IMR-90 (cell line): Measurements from ENCODE around the gene EXOSC9. TPM values are rescaled to one million over a fixed set of nuclear protein-coding genes. Genes with fewer than 3 reads are reported as not detected.
A peak's percentile ranks its signal among the peaks of the same experiment; 100 is the strongest.

ENCODE experiments used
- ATAC-seq: fragments of 200-7000 bp; cut with Tn5 transposase; 2 replicates; pipeline ENCODE4 v1.9.1; 2020; ENCODE audit warnings: low read depth, mild to moderate bottlenecking, moderate library complexity
- BruUV-seq: library from RNA; stranded (reverse); fragments of 400-500 nt; replicated peaks from 2 replicates; lab custom pipeline; 2021; lab: Mats Ljungman, UMichigan
- CTCF ChIA-PET: fragments of 300-600 bp; formaldehyde crosslinking; extraction: SDS; loops from one replicate; lab custom pipeline; 2021; ENCODE audit warnings: antibody characterized with exemption; lab: Yijun Ruan, JAX
- POLR2A ChIA-PET: fragments of 300-600 bp; sonication (Branson Sonifier 250); formaldehyde crosslinking; loops from one replicate; lab custom pipeline; 2022; ENCODE audit warnings: antibody characterized with exemption; ENCODE audit not compliant: unreplicated experiment; lab: Charles Lee
- DNase-seq: peaks from one replicate; pipeline ENCODE4 v3.0.0; 2013
- H2AFZ ChIP-seq: replicated peaks from 2 replicates; pipeline ENCODE3; 2013; ENCODE audit warnings: low read length, mild to moderate bottlenecking; ENCODE audit not compliant: poor library complexity
- H2AK5ac ChIP-seq: 2 replicates; pipeline ENCODE4 v1.6.1; 2013; ENCODE audit warnings: low read depth, low read length, inconsistent platforms
- H2AK9ac ChIP-seq: replicated peaks from 2 replicates; pipeline ENCODE3; 2013; ENCODE audit warnings: mild to moderate bottlenecking, low read depth, low read length, moderate library complexity; ENCODE audit not compliant: poor library complexity
- H2BK120ac ChIP-seq: 2 replicates; pipeline ENCODE4 v1.6.1; 2013; ENCODE audit warnings: low read depth, low read length, inconsistent platforms
- H2BK15ac ChIP-seq: 3 replicates; pipeline ENCODE4 v1.6.1; 2013; ENCODE audit warnings: low read depth, low read length, inconsistent platforms
- H2BK20ac ChIP-seq: 2 replicates; pipeline ENCODE4 v1.6.1; 2013; ENCODE audit warnings: low read depth, mild to moderate bottlenecking, inconsistent platforms, low read length, moderate library complexity
- H2BK5ac ChIP-seq: 2 replicates; pipeline ENCODE4 v1.6.1; 2013; ENCODE audit warnings: mild to moderate bottlenecking, low read depth, low read length, inconsistent platforms; ENCODE audit not compliant: poor library complexity, severe bottlenecking
- H3K14ac ChIP-seq: replicated peaks from 2 replicates; pipeline ENCODE4 v1.6.1; 2013; ENCODE audit warnings: low read depth, low read length, inconsistent platforms
- H3K18ac ChIP-seq: 2 replicates; pipeline ENCODE4 v1.6.1; 2013; ENCODE audit warnings: low read depth, low read length, control low read depth
- H3K23ac ChIP-seq: 2 replicates; pipeline ENCODE4 v1.6.1; 2013; ENCODE audit warnings: low read depth, low read length, inconsistent platforms
- H3K27ac ChIP-seq: 2 replicates; pipeline ENCODE4 v1.5.1; 2013; ENCODE audit warnings: mild to moderate bottlenecking, control low read depth, low read length; ENCODE audit not compliant: insufficient read depth
- H3K27me3 ChIP-seq: 2 replicates; pipeline ENCODE4 v1.6.1; 2013; ENCODE audit warnings: low read length; ENCODE audit not compliant: control insufficient read depth, insufficient read depth
- H3K36me3 ChIP-seq: 2 replicates; pipeline ENCODE4 v1.6.1; 2013; ENCODE audit warnings: low read length, mixed read lengths; ENCODE audit not compliant: control insufficient read depth, insufficient read depth
- H3K4ac ChIP-seq: 2 replicates; pipeline ENCODE4 v1.6.1; 2013; ENCODE audit warnings: low read depth, low read length, inconsistent platforms
- H3K4me1 ChIP-seq: 2 replicates; pipeline ENCODE4 v1.6.1; 2013; ENCODE audit warnings: low read length, mixed read lengths; ENCODE audit not compliant: control insufficient read depth, insufficient read depth
- H3K4me2 ChIP-seq: 2 replicates; pipeline ENCODE4 v1.6.1; 2013; ENCODE audit warnings: low read depth, mild to moderate bottlenecking, control low read depth, low read length, moderate library complexity
- H3K4me3 ChIP-seq: 2 replicates; pipeline ENCODE4 v1.5.1; 2013; ENCODE audit warnings: low read depth, mild to moderate bottlenecking, control low read depth, low read length, moderate library complexity; ENCODE audit not compliant: insufficient read depth
- H3K56ac ChIP-seq: 2 replicates; pipeline ENCODE4 v1.6.1; 2013; ENCODE audit warnings: low read length, inconsistent platforms; ENCODE audit not compliant: insufficient read depth; ENCODE audit errors: extremely low read depth
- H3K79me1 ChIP-seq, 2 experiments: 2 replicates each; pipeline ENCODE4 v1.6.1; 2013; ENCODE audit warnings: low read length in 2 of 2, inconsistent platforms in 1 of 2, low read depth in 1 of 2
- H3K9ac ChIP-seq: 2 replicates; pipeline ENCODE4 v1.6.1; 2013; ENCODE audit warnings: low read depth, low read length, control low read depth
- H3K9me1 ChIP-seq: 2 replicates; pipeline ENCODE4 v1.6.1; 2013; ENCODE audit warnings: low read length, inconsistent platforms; ENCODE audit not compliant: insufficient read depth
- H3K9me3 ChIP-seq: 2 replicates; pipeline ENCODE4 v1.6.1; 2013; ENCODE audit warnings: low read length; ENCODE audit not compliant: control insufficient read depth, insufficient read depth
- H4K20me1 ChIP-seq: 2 replicates; pipeline ENCODE4 v1.6.1; 2013; ENCODE audit warnings: low read length, inconsistent platforms; ENCODE audit not compliant: insufficient read depth
- H4K5ac ChIP-seq: 2 replicates; pipeline ENCODE4 v1.6.1; 2013; ENCODE audit warnings: mild to moderate bottlenecking, low read depth, low read length, control low read depth
- H4K8ac ChIP-seq, 2 experiments: 2 replicates each; pipeline ENCODE4 v1.6.1; 2013; ENCODE audit warnings: low read depth in 2 of 2, low read length in 2 of 2, control low read depth in 1 of 2, inconsistent platforms in 1 of 2
- H4K91ac ChIP-seq: 2 replicates; pipeline ENCODE4 v1.6.1; 2013; ENCODE audit warnings: low read depth, low read length, inconsistent platforms; ENCODE audit not compliant: insufficient read depth
- BHLHE40 ChIP-seq: fragments of 150-350 bp; IDR thresholded peaks from 2 replicates; pipeline ENCODE4 v1.6.1; 2016; ENCODE audit warnings: mild to moderate bottlenecking, low read depth, low read length
- FOS ChIP-seq: fragments of 150-350 bp; IDR thresholded peaks from 2 replicates; pipeline ENCODE4 v1.6.1; 2016; ENCODE audit warnings: low read depth, low read length
- MAZ ChIP-seq: IDR thresholded peaks from 2 replicates; pipeline ENCODE4 v1.6.1; 2012; ENCODE audit warnings: low read depth, mild to moderate bottlenecking, low read length, improper control_type of control experiment, moderate library complexity, borderline replicate concordance
- NFE2L2 ChIP-seq: fragments of 150-350 bp; IDR thresholded peaks from 2 replicates; pipeline ENCODE4 v1.6.1; 2016; ENCODE audit warnings: low read depth, mild to moderate bottlenecking, low read length
- RAD21 ChIP-seq: IDR thresholded peaks from 2 replicates; pipeline ENCODE4 v1.6.1; 2012; ENCODE audit warnings: low read length, improper control_type of control experiment
- RFX5 ChIP-seq: IDR thresholded peaks from 2 replicates; pipeline ENCODE4 v1.8.0; 2012; ENCODE audit warnings: low read depth, mild to moderate bottlenecking, low read length, moderate library complexity
- WGBS, 2 experiments: methylation state at CpG; one replicate each; pipeline versions ENCODE4 v1.1.5 to v1.1.7; 2013; ENCODE audit warnings: missing lambda C conversion rate in 2 of 2; ENCODE audit not compliant: insufficient read length in 1 of 2; ENCODE audit errors: extremely low coverage in 2 of 2; 5-methylcytosine and 5-hydroxymethylcytosine counted together
- dilution Hi-C: fragments of 300-500 bp; cut with HindIII; formaldehyde crosslinking; loops from one replicate; pipeline ENCODE4 v1.14.3; 2018; ENCODE audit warnings: low sequenced_read_pairs; ENCODE audit not compliant: unreplicated experiment
- in situ Hi-C: fragments of 300-500 bp; cut with MboI; formaldehyde crosslinking; loops from 3 replicates; pipeline ENCODE4 v1.14.3; 2019; ENCODE audit warnings: low sequenced_read_pairs, inconsistent platforms, mixed read lengths
- intact Hi-C: fragments of 100-400 bp; cut with micrococcal nuclease; formaldehyde crosslinking; loops from 2 replicates; pipeline ENCODE4 v1.10.0; 2022
- polyA plus RNA-seq, 3 experiments: library from polyadenylated mRNA; depleted of rRNA; stranded (reverse); fragments of >200 nt; gene quantifications; 2 replicates each; pipeline ENCODE4 v1.2.3, GENCODE V29; 2012; ENCODE audit warnings: low replicate concordance in 1 of 3
- total RNA-seq: library from RNA; depleted of rRNA; stranded (reverse); fragments of >200 nt; gene quantifications from 2 replicates; pipeline ENCODE4 v1.2.3, GENCODE V29; 2012

The EXOSC9 gene
- total and polyA plus RNA-seq, 2 of the 4 experiments (the other 2 are of a cell fraction): 34.7 to 47.5 TPM

DNA sequence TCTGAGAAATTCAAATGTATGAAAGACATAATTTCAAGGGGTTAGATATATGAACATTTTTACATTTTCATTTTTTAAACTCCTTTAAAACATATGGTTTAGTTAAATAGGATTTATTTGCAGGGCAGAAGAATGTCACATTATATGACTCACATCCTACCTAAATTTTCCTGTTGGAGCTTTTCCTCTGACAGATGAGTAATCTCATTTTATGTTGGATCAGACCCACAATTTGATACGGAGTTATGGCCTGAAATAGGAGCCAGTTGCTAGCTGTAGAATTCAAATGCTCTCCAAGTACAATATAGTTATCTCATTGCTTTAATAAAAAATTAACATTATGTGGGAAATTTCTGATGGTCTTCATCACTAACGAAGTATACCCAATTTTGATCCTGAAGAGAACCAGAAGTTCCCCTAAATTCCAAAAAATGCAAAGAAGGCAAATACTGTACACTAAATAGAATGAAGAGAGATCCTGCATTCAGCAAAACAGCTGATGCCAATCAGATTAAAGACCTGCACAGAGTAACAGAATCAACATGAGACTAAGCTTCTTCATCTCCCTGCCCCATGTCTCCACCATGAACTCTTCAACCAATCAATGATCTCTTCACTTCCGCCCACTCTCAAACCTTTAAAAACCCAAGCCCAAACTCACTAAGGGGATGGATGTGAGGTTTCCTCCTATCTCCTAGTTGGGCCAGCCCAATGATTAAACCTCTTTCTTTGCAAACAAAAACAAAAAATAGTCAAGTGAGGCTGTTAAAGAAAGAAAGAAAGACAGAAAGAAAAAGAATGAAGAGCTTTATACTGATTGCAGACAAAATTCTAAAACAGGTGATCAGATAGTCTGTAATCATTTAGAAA, 10.9 kb upstream of the EXOSC9 start:
- POLR2A ChIA-PET: interaction anchor here (0.6 to 1.3 kb wide), 3 partner anchors 12 to 79 kb away, joined by 3 to 4 read pairs (median 4); no protein-coding TSS in a partner anchor
- Histone ChIP-seq H3K23ac (peak overlapping the region; percentile 73; the same call in 1 of the 2 replicates), H2BK5ac (peak overlapping the region; percentile 98), H3K9me1 (peaks cover 16% of the 10 kb centered on the region), H2AFZ (no peak overlapping the region), H3K18ac (peak overlapping the region; percentile 97; the same call in 1 of the 2 replicates), H3K9me3 (no peaks in the 10 kb centered on the region), H2AK9ac (no peak overlapping the region), H3K4ac (peak overlapping the region; percentile 93), H3K4me1 (peaks cover 27% of the 10 kb centered on the region), H2AK5ac (peak overlapping the region; percentile 27), H3K14ac (peak overlapping the region; percentile 48), H3K9ac (no peak overlapping the region), H2BK120ac (peak overlapping the region; percentile 99), H2BK15ac (peak overlapping the region; percentile 83; the same call in 2 of the 3 replicates), H2BK20ac (peak overlapping the region; percentile 96), H3K56ac (peak overlapping the region; percentile 55), H3K27ac (peak overlapping the region; percentile 59), H4K5ac (peak overlapping the region; percentile 96; the same call in 1 of the 2 replicates), H3K36me3 (no peaks in the 10 kb centered on the region), H3K4me2 (no peak overlapping the region; the same call in 1 of the 2 replicates), H3K4me3 (no peak overlapping the region), H4K8ac (peak overlapping the region; percentile 51 to 91), H4K20me1 (no peaks in the 10 kb centered on the region), H3K27me3 (no peaks in the 10 kb centered on the region), H3K79me1 (peaks cover 0 to 20% of the 10 kb centered on the region in 2 experiments; a peak in 2 of 4 replicates), H4K91ac (peak overlapping the region; percentile 94)
- no TSS peak for BruUV-seq
- dilution Hi-C loops: no loop called here
- WGBS, 2 experiments: 100% methylated on average over 1 of the region's 3 CpGs; no CpG with 5 or more reads in 1 of the 2 experiments
- CTCF ChIA-PET: interaction anchor here (0.9 kb wide), 1 partner anchor 30 kb away, joined by 3 read pairs; no protein-coding TSS in a partner anchor
- peak; percentile 10 for ATAC-seq
- in situ Hi-C loops: no loop called here
- intact Hi-C loops: no loop called here
- DNase-seq: peak; percentile 86
- peak; percentile 48; the same call in 1 of the 2 replicates for TF ChIP-seq FOS
- no peak for TF ChIP-seq RFX5
- TF ChIP-seq BHLHE40: 0 out of 2 replicates have a peak, but pooled peaks have one; percentile 4
- no peak for TF ChIP-seq RAD21
- no peak for TF ChIP-seq MAZ
- no peak for TF ChIP-seq NFE2L2
